Transverse colon (tissue), 4 donors: Measurements from ENCODE around the gene CDC14B.

Experiments used
- CTCF ChIP-seq, 5 experiments: fragments of 200-600 bp in 3 of 5; fragments of 450-650 bp in 2 of 5; sonication (generic) in 3 of 5; IDR thresholded peaks; 1 replicate in 2 of 5; 2 replicates in 3 of 5; pipeline ENCODE4 v1.5.1; 2016 to 2017; ENCODE audit warnings: antibody characterized with exemption in 5 of 5, inconsistent platforms in 3 of 5, mild to moderate bottlenecking in 2 of 5, moderate library complexity in 1 of 5
- EP300 ChIP-seq: sonication (generic); formaldehyde crosslinking; IDR thresholded peaks from one replicate; pipeline ENCODE4 v1.6.1; 2017; ENCODE audit warnings: antibody characterized with exemption, low read depth
- POLR2A ChIP-seq: fragments of 450-650 bp; IDR thresholded peaks from one replicate; pipeline ENCODE4 v1.6.1; 2016; ENCODE audit warnings: antibody characterized with exemption, mild to moderate bottlenecking, moderate library complexity
- POLR2AphosphoS5 ChIP-seq, 3 donors: sonication (generic); formaldehyde crosslinking; IDR thresholded peaks; one replicate each; pipeline ENCODE4 v1.6.1; 2016; ENCODE audit warnings: antibody characterized with exemption in 3 of 3

GRCh38 chr9:96500696-96501632 lies 118.7 kb downstream of the CDC14B start:
- TF ChIP-seq EP300 (no peak), POLR2A (no peak), CTCF (IDR thresholded peaks at IDR 0.05) (no peak), POLR2AphosphoS5 (IDR thresholded peaks at IDR 0.05) (no peak)
